Activated gamma-delta T cell treated with anti-CD3 and anti-CD28 coated beads, Interleukin-2, amount 50 U/mL, for 16 hours (primary cell): ENCODE measurements around the gene SLC22A1.
"Not testable (repeated sequence)": the region's sequence is repeated elsewhere in the genome, so short reads cannot be mapped to it uniquely, and the experiment has no call there.

ENCODE experiments used
- DNase-seq: peaks from one replicate; pipeline ENCODE4 v3.0.0-alpha.2; 2020; ENCODE audit warnings: low read depth

SLC22A1 gene

DNA sequence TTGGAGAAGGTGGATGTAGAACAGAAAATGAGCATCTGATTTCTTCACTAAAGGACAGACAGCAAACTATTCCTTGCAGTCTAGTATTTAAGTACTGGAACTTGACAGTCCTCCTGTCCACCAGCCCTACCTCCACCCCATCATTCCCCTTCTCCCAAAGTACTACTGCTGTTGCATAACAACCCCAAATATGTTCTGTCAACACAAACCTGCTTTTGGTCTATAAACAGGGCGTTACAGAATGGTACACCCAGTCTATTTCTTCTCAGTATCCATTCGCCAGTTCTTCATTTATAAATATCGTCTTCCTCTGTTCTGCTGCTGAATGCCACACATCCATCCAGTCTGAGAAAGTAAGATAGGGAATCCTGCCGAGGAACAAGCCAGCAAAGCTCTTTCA, 27.7 kb upstream of the SLC22A1 start:
- no peak for DNase-seq

DNA sequence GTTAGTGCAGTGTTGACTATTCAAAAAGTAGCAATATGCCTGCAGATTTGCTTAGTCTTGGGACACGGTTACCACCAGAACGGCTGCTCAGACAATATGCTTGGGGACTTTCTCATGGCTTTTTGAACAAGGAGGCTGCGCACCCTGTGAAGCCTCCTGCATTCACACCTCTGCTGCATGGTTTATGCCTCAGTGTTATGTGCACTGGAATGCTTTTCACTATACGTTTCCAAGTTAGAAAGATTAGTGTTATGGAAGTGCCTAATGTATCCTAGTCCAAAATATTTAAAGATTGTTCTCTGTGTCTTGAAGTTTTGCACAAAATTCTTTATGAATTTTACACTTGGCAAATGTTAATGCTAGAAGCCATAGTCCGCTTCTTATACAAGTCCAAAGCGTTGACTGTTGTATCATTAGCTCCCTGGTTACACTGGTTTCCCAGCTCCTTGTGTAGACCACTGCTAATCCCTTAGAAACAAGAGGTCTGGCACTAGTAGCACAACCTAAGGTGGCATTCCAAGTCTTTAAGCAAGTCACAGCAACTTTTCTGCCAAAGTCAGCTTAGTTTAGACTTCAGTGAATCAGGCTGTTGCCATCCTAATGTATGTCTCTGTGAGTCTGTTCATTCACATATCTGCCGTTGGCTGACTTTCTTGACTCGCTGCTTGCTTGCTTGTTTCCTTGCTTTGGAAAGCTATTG, 26.3 kb upstream of the SLC22A1 start:
- no peak for DNase-seq

DNA sequence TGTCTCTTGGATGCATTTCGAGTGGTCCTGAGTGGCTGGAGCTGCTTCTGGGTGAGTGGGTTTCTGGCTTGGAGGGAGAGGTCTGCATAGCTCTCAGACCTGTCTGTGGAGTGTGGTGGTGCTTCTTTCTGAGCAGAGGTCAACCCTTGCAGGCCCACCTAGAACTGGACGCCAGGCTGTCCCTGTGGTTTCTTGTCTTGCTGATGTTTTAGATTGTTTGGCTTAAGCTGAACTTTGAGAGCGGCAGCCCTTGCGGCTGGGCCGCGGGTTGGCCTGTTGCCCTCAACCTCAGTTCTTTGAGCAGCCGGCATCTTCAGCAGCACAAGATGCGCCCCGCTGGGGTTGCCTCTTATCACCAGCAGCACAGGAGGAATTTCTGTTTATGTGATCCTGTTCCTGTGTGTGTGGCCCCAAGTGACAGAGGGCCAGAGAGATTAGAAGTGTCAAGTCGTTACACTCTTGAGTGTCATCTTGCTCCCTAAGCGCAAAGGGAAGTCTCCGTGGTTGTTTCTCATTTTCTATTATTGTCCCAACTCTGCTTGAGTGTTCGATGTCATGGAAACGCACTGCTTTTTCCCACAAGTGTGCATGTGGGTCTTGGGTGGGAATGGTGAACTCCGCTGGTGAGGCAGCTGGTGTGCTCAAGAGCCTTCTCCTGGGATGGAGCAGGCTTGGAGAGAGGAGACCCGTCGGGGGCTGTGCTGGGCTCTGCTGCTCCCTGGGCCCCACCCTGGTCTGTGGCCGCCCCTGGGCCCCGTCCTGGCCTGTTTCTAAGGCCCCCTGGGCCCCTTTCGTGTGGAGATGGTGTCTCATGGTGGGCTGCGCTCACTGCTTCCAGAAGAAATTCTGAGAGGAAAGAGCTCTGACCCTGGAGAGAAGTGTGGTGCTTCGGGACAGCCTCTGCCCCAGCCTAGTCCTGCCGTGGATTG, 20.1 kb upstream of the SLC22A1 start:
- no peak for DNase-seq

DNA sequence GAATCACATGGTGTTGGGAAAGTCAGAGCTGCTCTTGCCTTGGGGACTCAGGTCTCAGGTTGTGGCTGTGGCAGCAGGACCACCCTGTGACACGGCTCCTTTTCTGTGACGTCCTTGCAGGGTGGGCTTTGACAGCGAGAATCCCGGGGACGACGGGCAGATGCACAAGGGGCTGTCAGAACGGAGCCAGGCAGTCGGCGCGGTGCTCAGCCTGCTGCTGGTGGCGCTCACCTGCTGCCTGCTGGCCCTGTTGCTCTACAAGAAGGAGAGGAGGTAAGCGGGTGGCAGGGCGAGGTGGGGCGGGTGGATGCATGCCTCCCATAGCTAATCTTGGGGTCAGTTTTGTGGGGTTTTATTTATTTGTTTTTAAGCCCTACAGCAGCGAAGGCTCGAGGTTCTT, 19.2 kb upstream of the SLC22A1 start:
- DNase-seq, result no peak

DNA sequence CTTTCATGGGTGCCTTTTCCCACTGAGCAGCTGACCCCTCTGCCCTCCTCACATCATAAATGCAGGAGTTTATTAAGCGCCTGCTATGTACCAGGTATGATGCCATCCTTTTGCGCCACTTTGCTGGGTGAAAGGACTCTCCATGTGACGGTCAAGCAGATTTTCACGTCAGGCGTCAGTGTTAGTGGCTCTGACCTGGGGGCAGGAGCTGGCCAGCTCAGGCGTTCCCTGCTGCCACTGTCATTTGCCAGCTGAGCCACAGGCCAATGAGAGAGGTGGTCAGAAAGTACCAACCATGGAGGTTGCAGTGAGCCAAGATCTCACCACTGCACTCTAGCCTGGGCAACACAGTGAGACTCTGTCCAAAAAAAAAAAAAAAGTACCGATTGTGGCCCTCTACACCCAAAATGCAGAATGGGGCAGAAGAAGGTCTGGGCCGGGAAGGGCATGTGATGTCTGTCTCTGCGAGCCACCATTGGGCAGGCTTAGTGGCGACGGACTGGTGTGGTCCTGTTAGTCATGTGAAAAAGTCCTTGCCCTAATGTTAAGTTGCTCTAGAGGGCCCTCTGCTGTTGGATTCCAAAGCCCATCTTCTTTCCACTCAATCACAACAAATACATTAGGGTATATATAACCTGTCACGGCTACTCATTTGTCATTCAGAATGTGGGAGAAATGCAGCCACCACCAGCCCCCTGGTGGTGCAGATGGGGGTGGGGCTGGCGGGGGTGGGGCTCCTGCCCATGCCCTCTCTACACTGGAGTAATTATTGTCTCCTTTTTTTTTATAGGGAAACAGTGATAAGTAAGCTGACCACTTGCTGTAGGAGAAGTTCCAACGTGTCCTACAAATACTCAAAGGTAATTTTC, 18.4 kb upstream of the SLC22A1 start:
- DNase-seq, result no peak

DNA sequence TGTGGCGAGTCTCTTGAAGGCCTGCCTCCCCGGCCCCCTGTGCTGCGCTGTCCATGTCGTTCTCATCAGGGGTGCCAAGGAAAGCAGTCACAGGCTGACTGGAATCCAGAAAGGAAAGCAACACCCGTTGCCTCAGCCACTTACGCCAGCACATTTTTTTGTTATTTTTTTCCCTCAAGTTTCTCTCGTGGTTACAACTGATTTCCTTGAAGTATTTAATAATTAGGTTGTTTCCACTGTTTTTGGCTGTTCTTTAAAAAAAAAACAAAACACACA, 17.9 kb upstream of the SLC22A1 start:
- no peak for DNase-seq

DNA sequence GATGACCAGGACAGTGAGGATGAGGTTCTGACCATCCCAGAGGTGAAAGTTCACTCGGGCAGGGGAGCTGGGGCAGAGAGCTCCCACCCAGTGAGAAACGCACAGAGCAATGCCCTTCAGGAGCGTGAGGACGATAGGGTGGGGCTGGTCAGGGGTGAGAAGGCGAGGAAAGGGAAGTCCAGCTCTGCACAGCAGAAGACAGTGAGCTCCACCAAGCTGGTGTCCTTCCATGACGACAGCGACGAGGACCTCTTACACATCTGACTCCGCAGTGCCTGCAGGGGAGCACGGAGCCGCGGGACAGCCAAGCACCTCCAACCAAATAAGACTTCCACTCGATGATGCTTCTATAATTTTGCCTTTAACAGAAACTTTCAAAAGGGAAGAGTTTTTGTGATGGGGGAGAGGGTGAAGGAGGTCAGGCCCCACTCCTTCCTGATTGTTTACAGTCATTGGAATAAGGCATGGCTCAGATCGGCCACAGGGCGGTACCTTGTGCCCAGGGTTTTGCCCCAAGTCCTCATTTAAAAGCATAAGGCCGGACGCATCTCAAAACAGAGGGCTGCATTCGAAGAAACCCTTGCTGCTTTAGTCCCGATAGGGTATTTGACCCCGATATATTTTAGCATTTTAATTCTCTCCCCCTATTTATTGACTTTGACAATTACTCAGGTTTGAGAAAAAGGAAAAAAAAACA, 16.6 kb upstream of the SLC22A1 start:
- no peak for DNase-seq

DNA sequence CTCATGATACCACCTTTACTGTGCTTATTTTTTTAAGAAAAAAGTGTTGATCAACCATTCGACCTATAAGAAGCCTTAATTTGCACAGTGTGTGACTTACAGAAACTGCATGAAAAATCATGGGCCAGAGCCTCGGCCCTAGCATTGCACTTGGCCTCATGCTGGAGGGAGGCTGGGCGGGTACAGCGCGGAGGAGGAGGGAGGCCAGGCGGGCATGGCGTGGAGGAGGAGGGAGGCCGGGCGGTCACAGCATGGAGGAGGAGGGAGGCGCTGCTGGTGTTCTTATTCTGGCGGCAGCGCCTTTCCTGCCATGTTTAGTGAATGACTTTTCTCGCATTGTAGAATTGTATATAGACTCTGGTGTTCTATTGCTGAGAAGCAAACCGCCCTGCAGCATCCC, 15.6 kb upstream of the SLC22A1 start:
- DNase-seq, result no peak

DNA sequence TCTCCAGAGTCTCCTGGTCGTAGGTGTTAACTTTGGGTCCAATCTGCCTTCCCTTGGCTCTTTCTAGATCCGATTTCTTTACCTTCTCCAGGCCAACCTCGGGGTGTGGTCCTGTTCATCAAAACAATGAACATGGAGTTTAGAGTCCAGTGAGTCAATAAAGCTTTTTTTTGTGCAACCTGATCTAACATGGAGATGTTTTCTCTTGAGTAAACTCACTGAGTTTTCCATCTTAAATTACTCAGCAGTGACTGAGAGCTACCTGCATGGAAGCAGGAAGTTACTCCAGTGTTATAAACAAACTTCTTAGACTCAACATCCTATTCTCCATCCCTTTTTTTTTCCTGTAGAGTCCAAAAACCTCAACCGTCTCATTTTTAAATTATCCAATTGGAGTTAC, 14.9 kb upstream of the SLC22A1 start:
- DNase-seq, result no peak

DNA sequence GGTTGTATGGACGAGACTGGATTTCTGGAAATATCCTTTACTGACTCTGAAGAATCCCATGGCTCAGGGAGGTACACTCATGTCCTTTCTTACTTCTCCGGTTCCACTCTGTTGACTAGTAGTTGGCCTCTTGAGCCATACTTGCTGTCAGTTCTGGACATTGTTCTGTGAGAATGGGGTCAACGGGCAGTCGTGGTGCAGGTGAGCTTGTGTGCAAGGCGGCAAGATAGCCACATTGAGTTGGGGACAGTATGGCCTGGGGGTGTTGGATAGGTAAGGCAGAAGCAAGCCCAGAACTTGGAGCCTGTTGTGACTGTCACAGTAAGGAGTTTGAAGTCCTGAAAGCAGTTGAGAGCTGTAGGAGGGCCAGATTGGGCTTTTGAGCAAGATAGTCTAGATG, 13.5 kb upstream of the SLC22A1 start:
- DNase-seq, result no peak

DNA sequence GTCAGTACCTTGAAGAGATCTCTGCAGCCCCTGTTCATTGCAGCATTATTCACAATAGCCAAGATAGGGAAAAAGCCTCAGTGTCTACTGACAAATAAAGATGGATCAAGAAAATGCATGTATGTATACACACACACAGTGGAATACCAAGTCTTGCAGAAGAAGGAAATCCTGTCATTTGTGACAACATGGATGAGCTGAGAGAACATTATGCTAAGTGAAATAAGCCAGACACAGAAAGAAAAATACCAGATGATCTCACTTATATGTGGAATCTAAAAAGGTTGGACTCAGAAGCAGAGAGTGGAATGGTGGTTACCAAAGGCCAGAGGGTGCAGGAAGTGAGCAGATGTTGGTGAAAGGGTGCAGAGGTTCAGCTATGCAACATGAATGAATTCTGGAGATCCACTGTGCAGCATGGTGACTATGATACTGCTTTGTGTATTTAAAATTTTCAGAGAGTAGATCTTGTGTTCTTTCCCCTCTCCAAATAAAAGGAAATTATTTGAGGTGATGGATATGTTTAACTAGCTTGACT, 11.0 kb upstream of the SLC22A1 start:
- DNase-seq, result no peak

DNA sequence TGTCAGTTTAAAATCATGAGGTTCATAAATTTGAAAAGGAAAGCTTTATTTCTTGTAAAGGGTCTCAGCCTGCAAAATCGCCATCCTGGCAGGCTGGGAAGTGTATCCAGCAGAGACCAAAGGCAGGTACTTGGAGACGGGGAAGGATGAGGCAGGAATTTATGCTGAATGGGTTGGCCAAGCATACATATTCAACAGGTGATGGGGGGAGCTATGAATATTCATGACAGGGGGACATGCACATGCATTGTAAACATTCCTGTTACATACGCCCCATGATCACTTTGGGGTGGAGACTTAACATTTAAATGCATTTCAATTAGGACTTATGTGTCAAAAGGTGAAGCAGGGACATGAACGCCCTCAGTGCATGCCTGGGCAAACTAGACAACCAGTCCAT, 9.8 kb upstream of the SLC22A1 start:
- DNase-seq, result no peak

DNA sequence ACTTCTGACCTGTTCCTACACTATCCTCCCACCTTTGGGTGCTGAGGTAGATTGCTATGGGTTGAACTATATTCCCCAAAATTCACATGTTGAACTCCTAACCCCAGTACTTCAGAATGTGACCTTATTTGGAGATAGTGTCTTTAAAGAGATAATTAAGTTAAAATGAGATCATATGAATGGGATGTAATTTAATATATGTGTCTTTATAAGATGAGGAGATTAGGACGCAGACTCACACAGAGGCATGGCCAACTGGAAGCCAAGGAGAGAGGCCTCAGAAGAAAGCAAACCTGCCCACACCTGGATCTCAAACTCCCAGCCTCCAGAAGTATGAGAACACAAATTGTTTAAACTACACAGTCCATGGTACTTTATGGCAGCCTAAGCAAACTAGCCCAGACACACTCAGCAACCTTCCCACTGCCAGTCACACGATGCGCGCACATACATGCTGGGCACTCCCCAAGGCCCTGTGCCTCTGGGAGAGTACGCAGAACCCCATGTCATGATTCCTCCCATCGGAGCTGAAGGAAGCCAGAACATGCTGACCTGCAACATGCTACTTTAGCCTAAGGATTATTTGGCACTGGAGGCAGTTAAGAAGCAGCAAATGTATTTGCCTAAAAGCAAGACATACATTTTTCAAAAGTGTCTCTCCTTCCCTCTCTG, 8.9 kb upstream of the SLC22A1 start:
- DNase-seq, result no peak

DNA sequence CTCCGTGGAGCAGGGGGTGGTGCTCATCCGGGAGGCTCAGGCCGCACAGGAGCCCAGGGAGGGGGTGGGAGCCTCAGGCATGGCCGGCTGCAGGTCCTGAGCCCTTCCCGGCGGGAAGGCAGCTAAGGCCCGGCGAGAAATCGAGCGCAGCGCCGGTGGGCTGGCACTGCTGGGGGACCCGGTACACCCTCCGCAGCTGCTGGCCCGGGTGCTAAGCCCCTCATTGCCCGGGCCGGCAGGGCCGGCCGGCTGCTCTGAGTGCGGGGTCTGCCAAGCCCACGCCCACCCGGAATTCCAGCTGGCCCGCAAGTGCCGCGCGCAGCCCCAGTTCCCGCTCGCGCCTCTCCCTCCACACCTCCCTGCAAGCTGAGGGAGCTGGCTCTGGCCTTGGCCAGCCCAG, 7.1 kb upstream of the SLC22A1 start:
- DNase-seq, result not testable (repeated sequence)

DNA sequence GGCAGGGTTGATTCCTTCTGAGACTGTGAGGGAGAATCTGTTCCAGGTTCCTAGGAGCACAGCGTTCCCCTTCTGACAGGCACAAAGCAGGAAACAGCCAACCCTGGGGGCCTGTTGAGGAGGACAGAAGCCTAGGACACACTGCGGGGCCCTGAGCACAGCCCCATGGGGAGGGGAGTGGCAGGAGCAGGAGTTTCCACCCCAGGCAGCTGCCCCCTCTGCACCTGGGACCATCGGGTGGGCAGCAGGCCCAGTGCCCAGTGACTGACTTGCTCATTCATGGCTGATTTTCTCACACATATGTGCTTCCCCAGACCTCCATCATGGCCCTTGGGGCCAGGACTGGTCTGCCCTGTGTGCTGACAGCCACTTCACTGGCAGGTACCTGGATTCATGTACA, 6.2 kb upstream of the SLC22A1 start:
- no peak for DNase-seq

DNA sequence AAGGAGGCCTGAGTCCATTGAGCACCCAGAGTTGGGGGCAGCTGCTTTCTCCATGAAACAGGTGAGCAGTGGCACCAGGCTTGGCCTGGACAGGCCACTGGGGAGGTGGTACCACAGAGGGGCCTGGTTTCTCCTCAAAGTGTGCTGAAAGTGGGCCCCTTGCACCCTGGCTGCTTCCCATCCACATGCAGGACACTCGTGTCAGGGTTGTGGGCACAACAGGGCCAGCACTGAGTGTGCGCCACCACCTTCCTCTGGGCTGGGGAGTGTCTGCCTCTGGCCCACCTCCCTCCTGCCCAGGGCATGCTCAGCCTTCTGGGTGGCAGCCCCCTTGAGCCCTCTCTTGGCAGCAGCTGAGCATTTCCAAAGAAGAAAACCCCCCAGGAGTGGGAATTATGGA, 5.2 kb upstream of the SLC22A1 start:
- DNase-seq, result no peak

DNA sequence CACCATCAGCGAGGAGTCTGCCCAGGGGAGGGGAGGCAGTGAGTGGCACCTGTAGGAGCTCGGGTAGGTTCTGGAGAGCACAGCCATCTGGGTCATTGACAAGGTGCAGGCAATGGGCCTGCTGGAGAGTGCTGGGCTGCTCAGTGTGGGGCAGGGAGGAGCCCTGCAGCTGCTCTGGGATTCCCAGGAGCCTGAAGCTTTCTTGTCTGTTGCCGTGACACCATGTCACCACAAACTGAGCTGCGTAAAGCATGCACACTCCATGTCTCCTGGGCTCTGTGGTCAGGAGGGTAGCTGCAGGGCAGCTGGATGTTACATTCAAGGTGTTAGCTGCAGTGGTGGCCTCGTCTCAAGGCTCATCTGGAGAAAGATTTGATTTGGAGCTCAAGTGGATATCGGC, 4.5 kb upstream of the SLC22A1 start:
- DNase-seq, result no peak

DNA sequence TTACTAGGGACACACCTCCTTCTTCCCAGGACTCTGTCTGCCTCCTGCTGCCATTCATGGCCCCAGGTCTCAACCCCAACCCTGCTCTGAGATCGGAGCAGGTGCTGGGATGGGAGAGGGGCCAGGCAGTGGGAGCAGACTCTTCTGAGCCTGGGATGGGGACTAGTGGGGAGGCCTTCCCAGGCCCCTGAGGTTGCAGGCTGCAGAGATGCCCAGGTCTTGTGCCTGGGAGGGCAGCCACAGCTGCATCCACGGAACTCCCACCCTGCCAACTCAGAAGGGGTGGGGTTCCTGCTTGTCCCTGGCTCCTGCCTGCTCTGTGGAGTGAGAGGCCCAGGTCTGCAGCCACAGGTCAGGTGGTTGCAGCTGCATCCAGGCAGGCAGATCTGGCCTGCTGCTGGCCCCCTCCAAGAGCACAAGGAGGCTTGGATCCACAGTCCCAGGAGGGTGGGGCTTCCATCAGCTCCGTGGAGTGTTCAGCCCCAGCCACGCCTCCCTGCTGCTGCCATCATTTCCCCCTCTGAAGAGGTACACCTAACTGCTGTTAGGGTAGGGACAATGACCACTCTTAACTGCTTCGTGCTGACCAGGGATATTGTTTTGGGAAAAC, 2.9 kb upstream of the SLC22A1 start:
- no peak for DNase-seq

DNA sequence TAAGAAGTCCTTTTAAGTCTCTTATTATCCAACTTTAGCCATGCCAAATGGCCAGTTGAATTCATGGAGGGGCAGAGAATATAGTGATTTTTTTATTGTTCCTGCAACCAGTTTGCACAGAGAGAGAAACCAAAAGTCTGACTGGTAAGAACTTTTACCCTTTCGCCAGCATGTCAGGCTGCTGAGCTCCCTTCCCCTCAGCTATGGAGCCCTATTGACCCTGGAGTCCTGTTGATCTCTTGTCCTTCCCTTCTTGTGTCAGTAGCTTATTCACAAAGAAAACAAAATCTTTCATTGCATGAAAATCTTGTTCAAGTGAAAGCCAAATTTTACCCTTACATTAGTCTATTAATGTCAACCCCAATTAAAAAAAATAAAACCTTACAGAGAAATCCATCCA, 1.5 kb upstream of the SLC22A1 start:
- no peak for DNase-seq

DNA sequence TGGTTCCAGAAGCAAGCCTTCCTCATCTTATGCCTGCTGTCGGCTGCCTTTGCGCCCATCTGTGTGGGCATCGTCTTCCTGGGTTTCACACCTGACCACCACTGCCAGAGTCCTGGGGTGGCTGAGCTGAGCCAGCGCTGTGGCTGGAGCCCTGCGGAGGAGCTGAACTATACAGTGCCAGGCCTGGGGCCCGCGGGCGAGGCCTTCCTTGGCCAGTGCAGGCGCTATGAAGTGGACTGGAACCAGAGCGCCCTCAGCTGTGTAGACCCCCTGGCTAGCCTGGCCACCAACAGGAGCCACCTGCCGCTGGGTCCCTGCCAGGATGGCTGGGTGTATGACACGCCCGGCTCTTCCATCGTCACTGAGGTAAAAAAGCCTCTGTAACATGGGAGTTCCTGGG, 366 bp downstream of the SLC22A1 start:
- no peak for DNase-seq

DNA sequence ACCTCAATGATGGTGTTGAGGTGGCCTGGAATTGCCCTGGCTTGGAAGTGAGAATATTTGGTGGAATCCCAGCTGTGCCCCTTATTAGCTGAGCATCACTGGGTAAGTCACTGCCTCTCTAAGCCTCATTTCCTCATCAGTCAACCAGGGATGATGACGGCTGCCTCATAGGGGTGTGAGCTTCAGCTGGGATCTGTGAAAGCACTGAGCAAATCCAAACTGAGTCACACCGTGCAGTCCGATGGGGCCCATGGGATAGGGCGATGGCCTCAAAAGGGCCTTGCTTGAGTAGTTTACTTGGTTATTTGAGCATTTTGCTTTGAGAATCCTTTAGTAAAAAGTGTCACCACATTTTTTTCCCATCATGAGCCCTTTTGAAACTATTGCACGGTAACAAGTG, 1.1 kb downstream of the SLC22A1 start:
- no peak for DNase-seq
